Breast epithelium (tissue), 4 donors: Measurements from ENCODE around the gene URI1. TPM values are rescaled to one million over a fixed set of nuclear protein-coding genes. Genes with fewer than 3 reads are reported as not detected.

Source experiments
- DNase-seq, 2 donors: peaks; one replicate each; pipeline ENCODE4 v3.0.0-alpha.2; 2019; ENCODE audit warnings: low spot score in 2 of 2
- H3K27ac ChIP-seq, 2 donors: fragments of 200-600 bp; sonication (generic) in 1 of 2; one replicate each; pipeline ENCODE4 v1.5.1; 2016 to 2019; ENCODE audit warnings: mild to moderate bottlenecking in 1 of 2
- H3K27me3 ChIP-seq, 2 donors: fragments of 200-600 bp; sonication (generic) in 1 of 2; one replicate each; pipeline versions ENCODE4 v1.5.1 to v1.6.0; 2017 to 2019; ENCODE audit warnings: control low read depth in 1 of 2, mild to moderate bottlenecking in 1 of 2
- H3K36me3 ChIP-seq: fragments of 200-600 bp; one replicate; pipeline ENCODE4 v1.5.1; 2019
- H3K4me1 ChIP-seq, 2 donors: fragments of 200-600 bp; sonication (generic); one replicate each; pipeline ENCODE4 v1.5.1; 2016 to 2019; ENCODE audit warnings: control low read depth in 1 of 2
- H3K4me3 ChIP-seq, 3 donors: fragments of 200-600 bp; sonication (generic); 1 replicate in 2 of 3; 2 replicates in 1 of 3; pipeline ENCODE4 v1.5.1; 2016 to 2019; ENCODE audit warnings: mild to moderate bottlenecking in 3 of 3, moderate library complexity in 2 of 3
- H3K9me3 ChIP-seq, 2 donors: fragments of 200-600 bp; sonication (generic) in 1 of 2; one replicate each; pipeline ENCODE4 v1.5.1; 2016 to 2019; ENCODE audit warnings: control low read depth in 1 of 2
- CTCF ChIP-seq, 3 donors: fragments of 450-650 bp; IDR thresholded peaks; one replicate each; pipeline ENCODE4 v1.5.1; 2016 to 2017; ENCODE audit warnings: antibody characterized with exemption in 3 of 3, mild to moderate bottlenecking in 3 of 3, moderate library complexity in 3 of 3
- POLR2A ChIP-seq: fragments of 450-650 bp; IDR thresholded peaks from one replicate; pipeline ENCODE4 v1.6.1; 2016; ENCODE audit warnings: antibody characterized with exemption, mild to moderate bottlenecking, moderate library complexity
- POLR2AphosphoS5 ChIP-seq, 3 donors: sonication (generic); formaldehyde crosslinking; IDR thresholded peaks; one replicate each; pipeline ENCODE4 v1.6.1; 2017; ENCODE audit warnings: antibody characterized with exemption in 3 of 3
- intact Hi-C: fragments of 100-400 bp; cut with DNase I; formaldehyde crosslinking; loops from one replicate; pipeline ENCODE4 v1.15.1; 2023; ENCODE audit warnings: low total_unique reads
- total RNA-seq, 3 donors: library from RNA; depleted of rRNA; stranded (reverse); fragments of >200 nt; gene quantifications; one replicate each; pipeline ENCODE4 v1.1.0, GENCODE V29; 2016

Gene URI1
- total RNA-seq, 3 donors from 2014 or later: 61.0 to 78.2 (median 61.6) TPM

- Histone ChIP-seq H3K4me3 (no peak overlapping the region), H3K4me1 (no peaks in the 10 kb centered on the region), H3K27me3 (no peaks in the 10 kb centered on the region), H3K27ac (no peak overlapping the region), H3K9me3 (no peaks in the 10 kb centered on the region), H3K36me3 (no peaks in the 10 kb centered on the region)
- intact Hi-C loops: no loop called here
- DNase-seq: no peak
- TF ChIP-seq POLR2AphosphoS5 (IDR thresholded peaks at IDR 0.05) (no peak), CTCF (IDR thresholded peaks at IDR 0.05) (no peak), POLR2A (no peak)
These were observed 10.6 kb downstream of the URI1 start for GRCh38 chr19:29952646-29953045.

GRCh38 chr19:29953352-29954247, 11.6 kb downstream of the URI1 start:
- Histone ChIP-seq H3K9me3 (no peaks in the 10 kb centered on the region), H3K4me1 (no peaks in the 10 kb centered on the region), H3K4me3 (no peak overlapping the region), H3K27me3 (no peaks in the 10 kb centered on the region), H3K27ac (no peak overlapping the region), H3K36me3 (no peaks in the 10 kb centered on the region)
- intact Hi-C loops: no loop called here
- no peak for DNase-seq
- TF ChIP-seq POLR2AphosphoS5 (IDR thresholded peaks at IDR 0.05): no peak
- no peak for TF ChIP-seq POLR2A
- no peak for TF ChIP-seq CTCF (IDR thresholded peaks at IDR 0.05)

GRCh38 chr19:29956855-29957254, 14.8 kb downstream of the URI1 start:
- no peak for DNase-seq
- no peak overlapping the region for H3K27ac ChIP-seq
- H3K9me3 ChIP-seq: no peaks in the 10 kb centered on the region
- intact Hi-C loops: no loop called here
- H3K27me3 ChIP-seq: no peaks in the 10 kb centered on the region
- no peaks in the 10 kb centered on the region for H3K4me1 ChIP-seq
- H3K4me3 ChIP-seq: no peak overlapping the region
- TF ChIP-seq POLR2A: no peak
- no peak for TF ChIP-seq CTCF (IDR thresholded peaks at IDR 0.05)
- no peak for TF ChIP-seq POLR2AphosphoS5 (IDR thresholded peaks at IDR 0.05)
- no peaks in the 10 kb centered on the region for H3K36me3 ChIP-seq

- H3K4me1 ChIP-seq: no peaks in the 10 kb centered on the region
- no peaks in the 10 kb centered on the region for H3K36me3 ChIP-seq
- H3K27ac ChIP-seq: no peak overlapping the region
- no peaks in the 10 kb centered on the region for H3K9me3 ChIP-seq
- DNase-seq: no peak
- no peak for TF ChIP-seq POLR2A
- TF ChIP-seq POLR2AphosphoS5 (IDR thresholded peaks at IDR 0.05): no peak
- TF ChIP-seq CTCF (IDR thresholded peaks at IDR 0.05): no peak
- H3K4me3 ChIP-seq: no peak overlapping the region
- intact Hi-C loops: no loop called here
- H3K27me3 ChIP-seq: no peaks in the 10 kb centered on the region
These were observed 19.3 kb downstream of the URI1 start for GRCh38 chr19:29961311-29961710.

GRCh38 chr19:29962793-29963192, 20.8 kb downstream of the URI1 start:
- Histone ChIP-seq H3K27me3 (no peaks in the 10 kb centered on the region), H3K9me3 (no peaks in the 10 kb centered on the region), H3K4me1 (no peaks in the 10 kb centered on the region), H3K36me3 (no peaks in the 10 kb centered on the region), H3K27ac (no peak overlapping the region), H3K4me3 (no peak overlapping the region)
- DNase-seq: no peak
- intact Hi-C loops: no loop called here
- TF ChIP-seq POLR2AphosphoS5 (IDR thresholded peaks at IDR 0.05) (no peak), POLR2A (no peak), CTCF (IDR thresholded peaks at IDR 0.05) (no peak)
